Neutrophil (primary cell): Measurements from ENCODE around the gene PLSCR4.

ENCODE experiments used
- H3K27ac ChIP-seq: fragments of 200-600 bp; sonication (generic); 2 replicates; pipeline ENCODE4 v1.5.1; 2016; ENCODE audit warnings: mild to moderate bottlenecking, moderate library complexity
- H3K27me3 ChIP-seq: fragments of 200-600 bp; sonication (generic); 2 replicates; pipeline ENCODE4 v1.6.0; 2016; ENCODE audit warnings: mild to moderate bottlenecking
- H3K36me3 ChIP-seq: fragments of 200-600 bp; sonication (generic); 2 replicates; pipeline ENCODE4 v1.5.1; 2017
- H3K4me1 ChIP-seq, 2 experiments: fragments of 200-600 bp in 1 of 2; sonication (generic) in 1 of 2; 1 replicate in 1 of 2; 2 replicates in 1 of 2; pipeline versions ENCODE4 v1.5.1 to v1.6.1; 2013 to 2016; ENCODE audit warnings: low read depth in 1 of 2, low read length in 1 of 2, mild to moderate bottlenecking in 1 of 2, moderate library complexity in 1 of 2; ENCODE audit not compliant: control insufficient read depth in 1 of 2, insufficient read depth in 1 of 2
- H3K4me3 ChIP-seq, 2 experiments: fragments of 200-600 bp in 1 of 2; sonication (generic) in 1 of 2; 1 replicate in 1 of 2; 2 replicates in 1 of 2; pipeline ENCODE4 v1.5.1; 2013 to 2016; ENCODE audit warnings: low read depth in 1 of 2, low read length in 1 of 2, mild to moderate bottlenecking in 1 of 2, moderate library complexity in 1 of 2
- H3K9me3 ChIP-seq: fragments of 200-600 bp; sonication (generic); 2 replicates; pipeline ENCODE4 v1.5.1; 2016
- TF ChIP-seq, protein P1 (sequence below): fragments of 200-600 bp; sonication (generic); IDR thresholded peaks from 2 replicates; pipeline ENCODE4 v1.5.1; 2016; ENCODE audit warnings: antibody characterized with exemption

PLSCR4 gene

DNA sequence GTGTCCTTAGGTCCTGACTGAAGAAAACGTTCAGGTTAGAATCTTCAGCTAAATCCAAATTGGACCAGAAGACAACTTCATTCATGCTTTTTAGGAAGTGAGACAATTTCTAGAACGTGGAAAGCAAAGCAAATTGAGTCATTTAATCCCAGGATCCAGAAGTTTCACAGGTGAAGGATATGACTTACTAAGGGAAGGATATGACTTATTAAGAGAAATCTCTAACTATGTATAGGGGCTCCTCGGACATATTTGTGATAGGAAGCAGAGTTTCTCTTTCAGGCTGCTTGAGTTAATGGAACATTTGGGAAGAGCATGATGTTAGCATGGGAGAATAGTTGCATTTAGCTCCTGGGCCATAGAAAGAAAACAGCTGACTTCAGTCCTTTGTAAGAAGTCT, 73.8 kb downstream of the PLSCR4 start:
- TF ChIP-seq, protein P1, sequence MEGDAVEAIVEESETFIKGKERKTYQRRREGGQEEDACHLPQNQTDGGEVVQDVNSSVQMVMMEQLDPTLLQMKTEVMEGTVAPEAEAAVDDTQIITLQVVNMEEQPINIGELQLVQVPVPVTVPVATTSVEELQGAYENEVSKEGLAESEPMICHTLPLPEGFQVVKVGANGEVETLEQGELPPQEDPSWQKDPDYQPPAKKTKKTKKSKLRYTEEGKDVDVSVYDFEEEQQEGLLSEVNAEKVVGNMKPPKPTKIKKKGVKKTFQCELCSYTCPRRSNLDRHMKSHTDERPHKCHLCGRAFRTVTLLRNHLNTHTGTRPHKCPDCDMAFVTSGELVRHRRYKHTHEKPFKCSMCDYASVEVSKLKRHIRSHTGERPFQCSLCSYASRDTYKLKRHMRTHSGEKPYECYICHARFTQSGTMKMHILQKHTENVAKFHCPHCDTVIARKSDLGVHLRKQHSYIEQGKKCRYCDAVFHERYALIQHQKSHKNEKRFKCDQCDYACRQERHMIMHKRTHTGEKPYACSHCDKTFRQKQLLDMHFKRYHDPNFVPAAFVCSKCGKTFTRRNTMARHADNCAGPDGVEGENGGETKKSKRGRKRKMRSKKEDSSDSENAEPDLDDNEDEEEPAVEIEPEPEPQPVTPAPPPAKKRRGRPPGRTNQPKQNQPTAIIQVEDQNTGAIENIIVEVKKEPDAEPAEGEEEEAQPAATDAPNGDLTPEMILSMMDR: no peak
- Histone ChIP-seq H3K4me3 (no peak overlapping the region), H3K36me3 (no peaks in the 10 kb centered on the region), H3K27me3 (no peaks in the 10 kb centered on the region), H3K4me1 (no peaks in the 10 kb centered on the region), H3K27ac (no peak overlapping the region), H3K9me3 (no peaks in the 10 kb centered on the region)

DNA sequence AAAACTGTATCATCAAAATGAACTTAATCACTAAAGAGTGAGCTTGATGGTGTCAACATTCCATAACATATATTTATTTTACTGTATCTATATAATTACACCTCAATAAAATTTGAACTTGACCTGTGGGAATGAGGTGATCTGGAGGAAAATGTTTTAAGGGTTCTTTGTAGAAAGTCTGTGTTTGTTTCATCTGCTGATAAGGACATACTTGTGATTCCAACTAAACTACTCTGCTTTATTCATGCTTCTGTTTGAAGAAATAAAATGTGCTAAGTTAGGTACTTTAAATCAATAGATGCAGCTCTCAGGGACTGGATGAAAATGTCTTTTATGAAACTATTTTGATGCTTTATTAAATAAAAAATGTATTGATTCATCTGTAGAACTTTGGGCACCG, 78.3 kb downstream of the PLSCR4 start:
- Histone ChIP-seq H3K36me3 (no peaks in the 10 kb centered on the region), H3K4me3 (no peak overlapping the region), H3K27me3 (no peaks in the 10 kb centered on the region), H3K9me3 (no peaks in the 10 kb centered on the region), H3K4me1 (no peaks in the 10 kb centered on the region), H3K27ac (no peak overlapping the region)
- TF ChIP-seq, protein P1: no peak

GRCh38 chr3:146170591-146170990, 80.3 kb downstream of the PLSCR4 start:
- Histone ChIP-seq H3K9me3 (no peaks in the 10 kb centered on the region), H3K27me3 (peaks cover 3% of the 10 kb centered on the region), H3K4me1 (no peaks in the 10 kb centered on the region), H3K27ac (no peak overlapping the region), H3K4me3 (no peak overlapping the region), H3K36me3 (no peaks in the 10 kb centered on the region)
- TF ChIP-seq, protein P1: no peak

- H3K27me3 ChIP-seq: peaks cover 10% of the 10 kb centered on the region
- H3K27ac ChIP-seq: no peak overlapping the region
- no peaks in the 10 kb centered on the region for H3K9me3 ChIP-seq
- no peaks in the 10 kb centered on the region for H3K4me1 ChIP-seq
- no peak overlapping the region for H3K4me3 ChIP-seq
- no peaks in the 10 kb centered on the region for H3K36me3 ChIP-seq
- TF ChIP-seq, protein P1: no peak
These were observed 81.0 kb downstream of the PLSCR4 start for GRCh38 chr3:146169891-146170290.

DNA sequence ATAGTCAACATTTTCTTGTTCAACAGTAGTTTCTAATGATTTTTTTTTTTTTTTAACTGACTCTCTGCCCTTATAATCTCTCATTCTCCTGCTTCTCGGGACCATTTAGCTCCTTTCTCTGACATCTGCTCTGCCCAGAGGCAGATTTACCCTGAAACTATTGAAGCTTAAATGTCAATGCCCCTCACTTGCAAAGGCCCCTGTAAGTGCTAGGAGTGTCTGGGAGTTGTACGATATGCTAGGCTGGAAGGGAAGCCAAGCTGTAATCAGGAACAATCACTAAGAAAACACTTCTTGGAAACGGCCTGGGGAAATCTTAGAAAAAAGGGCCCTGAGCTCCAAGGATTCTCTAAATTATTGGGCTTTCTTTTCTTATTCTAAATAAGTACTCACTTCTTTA, 84.1 kb downstream of the PLSCR4 start:
- no peaks in the 10 kb centered on the region for H3K36me3 ChIP-seq
- H3K4me1 ChIP-seq: no peaks in the 10 kb centered on the region
- TF ChIP-seq, protein P1: no peak
- H3K9me3 ChIP-seq: no peaks in the 10 kb centered on the region
- H3K27me3 ChIP-seq: peaks cover 41% of the 10 kb centered on the region
- no peak overlapping the region for H3K27ac ChIP-seq
- no peak overlapping the region for H3K4me3 ChIP-seq

- no peak overlapping the region for H3K4me3 ChIP-seq
- H3K36me3 ChIP-seq: no peaks in the 10 kb centered on the region
- peaks cover 3 to 4% of the 10 kb centered on the region in 2 experiments for H3K4me1 ChIP-seq
- no peak overlapping the region for H3K27ac ChIP-seq
- H3K27me3 ChIP-seq: peaks cover 45% of the 10 kb centered on the region
- no peaks in the 10 kb centered on the region for H3K9me3 ChIP-seq
- TF ChIP-seq, protein P1: no peak
These were observed 84.5 kb downstream of the PLSCR4 start for GRCh38 chr3:146166415-146166821.
